ENCODE results near the gene MAP3K10. TPM values are rescaled to one million over a fixed set of nuclear protein-coding genes. Genes with fewer than 3 reads are reported as not detected.

Gene MAP3K10
- total and polyA plus RNA-seq, 2 of the 4 experiments (the other 2 are of a cell fraction) = 1.8 to 5.5 TPM

DNA sequence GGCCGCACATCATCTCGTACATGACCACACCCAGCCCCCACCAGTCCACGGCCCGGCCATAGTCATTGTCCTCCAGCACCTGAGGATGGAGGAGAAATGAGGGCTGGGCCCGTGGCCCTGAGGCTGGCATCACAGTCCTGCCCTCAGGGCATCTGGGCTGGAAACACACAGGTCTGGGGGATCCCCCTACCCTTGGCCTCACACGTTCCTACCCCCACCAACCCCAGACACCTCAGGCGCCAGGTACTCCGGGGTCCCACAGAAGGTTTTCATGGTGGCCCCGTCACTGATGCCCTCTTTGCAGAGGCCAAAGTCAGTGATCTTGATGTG, 44.8 kb downstream of the MAP3K10 start:
- peaks cover 3 to 13% of the 10 kb centered on the region in 2 experiments; a peak in 1 of 4 replicates for H3K79me1 ChIP-seq (ENCODE audit: low read depth in 1 of 2, low read length in 2 of 2)
- H3K14ac ChIP-seq (replicated peaks; ENCODE audit: low read depth, low read length) = no peak overlapping the region
- no peaks in the 10 kb centered on the region for H3K27me3 ChIP-seq (ENCODE audit: control insufficient read depth, insufficient read depth, low read length)
- peak overlapping the region; percentile 28 for H2AK9ac ChIP-seq (replicated peaks; ENCODE audit: low read depth, low read length, poor library complexity)
- dilution Hi-C loops (cut with HindIII; ENCODE audit: low sequenced_read_pairs, unreplicated experiment) (no loop called here), in situ Hi-C loops (cut with MboI; ENCODE audit: low sequenced_read_pairs) (no loop called here), intact Hi-C loops (cut with micrococcal nuclease) (no loop called here)
- H3K36me3 ChIP-seq (ENCODE audit: control insufficient read depth, insufficient read depth, low read length) = peaks cover 60% of the 10 kb centered on the region
- H2BK20ac ChIP-seq (ENCODE audit: low read depth, low read length) = no peak overlapping the region
- H3K4me1 ChIP-seq (ENCODE audit: control insufficient read depth, insufficient read depth, low read length) = peaks cover 11% of the 10 kb centered on the region
- ATAC-seq (ENCODE audit: low read depth) (no peak), DNase-seq (no peak)
- ChIA-PET CTCF (no interaction called here), POLR2A (ENCODE audit: unreplicated experiment) (no interaction called here)
- no peak overlapping the region for H2BK15ac ChIP-seq (ENCODE audit: low read depth, low read length)
- no peaks in the 10 kb centered on the region for H3K9me3 ChIP-seq (ENCODE audit: control insufficient read depth, insufficient read depth, low read length)
- H2BK5ac ChIP-seq (ENCODE audit: low read depth, low read length, poor library complexity, severe bottlenecking) = no peak overlapping the region
- H2AFZ ChIP-seq (replicated peaks; ENCODE audit: low read length, poor library complexity) = no peak overlapping the region
- WGBS, 2 experiments (ENCODE audit: extremely low coverage in 2 of 2, insufficient read length in 1 of 2) = 93% methylated on average over 3 of the region's 9 CpGs; no CpG with 5 or more reads in 1 of the 2 experiments
- H3K4me2 ChIP-seq (ENCODE audit: low read depth, low read length) = no peak overlapping the region
- no peaks in the 10 kb centered on the region; the same call in 1 of the 2 replicates for H4K20me1 ChIP-seq (ENCODE audit: insufficient read depth, low read length)
- H2AK5ac ChIP-seq (ENCODE audit: low read depth, low read length) = no peak overlapping the region
- H2BK120ac ChIP-seq (ENCODE audit: low read depth, low read length) = no peak overlapping the region
- no peak for TF ChIP-seq CHD1 (IDR thresholded peaks at IDR 0.05; ENCODE audit: low read depth, low read length)
- no peak for TF ChIP-seq RAD21 (IDR thresholded peaks at IDR 0.05; ENCODE audit: low read length)
- no peak for TF ChIP-seq SMC3 (IDR thresholded peaks at IDR 0.05; ENCODE audit: low read depth, low read length)
- TF ChIP-seq POLR2A (IDR thresholded peaks at IDR 0.05; ENCODE audit: low read depth, low read length) = no peak
- TF ChIP-seq FOS (IDR thresholded peaks at IDR 0.05; ENCODE audit: low read depth, low read length) = no peak
- TF ChIP-seq, protein P1, sequence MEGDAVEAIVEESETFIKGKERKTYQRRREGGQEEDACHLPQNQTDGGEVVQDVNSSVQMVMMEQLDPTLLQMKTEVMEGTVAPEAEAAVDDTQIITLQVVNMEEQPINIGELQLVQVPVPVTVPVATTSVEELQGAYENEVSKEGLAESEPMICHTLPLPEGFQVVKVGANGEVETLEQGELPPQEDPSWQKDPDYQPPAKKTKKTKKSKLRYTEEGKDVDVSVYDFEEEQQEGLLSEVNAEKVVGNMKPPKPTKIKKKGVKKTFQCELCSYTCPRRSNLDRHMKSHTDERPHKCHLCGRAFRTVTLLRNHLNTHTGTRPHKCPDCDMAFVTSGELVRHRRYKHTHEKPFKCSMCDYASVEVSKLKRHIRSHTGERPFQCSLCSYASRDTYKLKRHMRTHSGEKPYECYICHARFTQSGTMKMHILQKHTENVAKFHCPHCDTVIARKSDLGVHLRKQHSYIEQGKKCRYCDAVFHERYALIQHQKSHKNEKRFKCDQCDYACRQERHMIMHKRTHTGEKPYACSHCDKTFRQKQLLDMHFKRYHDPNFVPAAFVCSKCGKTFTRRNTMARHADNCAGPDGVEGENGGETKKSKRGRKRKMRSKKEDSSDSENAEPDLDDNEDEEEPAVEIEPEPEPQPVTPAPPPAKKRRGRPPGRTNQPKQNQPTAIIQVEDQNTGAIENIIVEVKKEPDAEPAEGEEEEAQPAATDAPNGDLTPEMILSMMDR (conservative IDR thresholded peaks at IDR 0.05; ENCODE audit: low read depth, low read length) = no peak
- TF ChIP-seq, protein P2, sequence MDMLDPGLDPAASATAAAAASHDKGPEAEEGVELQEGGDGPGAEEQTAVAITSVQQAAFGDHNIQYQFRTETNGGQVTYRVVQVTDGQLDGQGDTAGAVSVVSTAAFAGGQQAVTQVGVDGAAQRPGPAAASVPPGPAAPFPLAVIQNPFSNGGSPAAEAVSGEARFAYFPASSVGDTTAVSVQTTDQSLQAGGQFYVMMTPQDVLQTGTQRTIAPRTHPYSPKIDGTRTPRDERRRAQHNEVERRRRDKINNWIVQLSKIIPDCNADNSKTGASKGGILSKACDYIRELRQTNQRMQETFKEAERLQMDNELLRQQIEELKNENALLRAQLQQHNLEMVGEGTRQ (IDR thresholded peaks at IDR 0.05; ENCODE audit: low read depth, low read length) = no peak
- TF ChIP-seq CEBPB (IDR thresholded peaks at IDR 0.05; ENCODE audit: low read depth, low read length) = no peak
- no peak for TF ChIP-seq MAZ (IDR thresholded peaks at IDR 0.05; ENCODE audit: borderline replicate concordance, low read depth, low read length)
- H3K56ac ChIP-seq (ENCODE audit: extremely low read depth, insufficient read depth, low read length) = no peak overlapping the region
- no peak overlapping the region for H4K8ac ChIP-seq (ENCODE audit: low read depth in 2 of 2, low read length in 2 of 2)
- H3K4me3 ChIP-seq (ENCODE audit: insufficient read depth, low read depth, low read length) = no peak overlapping the region
- no peak overlapping the region for H3K4ac ChIP-seq (ENCODE audit: low read depth, low read length)
- H4K5ac ChIP-seq (ENCODE audit: low read depth, low read length) = no peak overlapping the region
- no peak overlapping the region for H3K27ac ChIP-seq (ENCODE audit: insufficient read depth, low read length)
- peaks cover 12% of the 10 kb centered on the region for H3K9me1 ChIP-seq (ENCODE audit: insufficient read depth, low read length)
- H3K18ac ChIP-seq (ENCODE audit: low read depth, low read length) = no peak overlapping the region
- no peak overlapping the region for H3K23ac ChIP-seq (ENCODE audit: low read depth, low read length)
- H3K9ac ChIP-seq (ENCODE audit: low read depth, low read length) = no peak overlapping the region
- BruUV-seq (replicated peaks) = no TSS peak
- H4K91ac ChIP-seq (ENCODE audit: insufficient read depth, low read depth, low read length) = no peak overlapping the region
